GM21825 (cell line): ENCODE measurements around the gene GUK1.
"Not testable (repeated sequence)": the region's sequence is repeated elsewhere in the genome, so short reads cannot be mapped to it uniquely, and the experiment has no call there.

Experiments used
- ATAC-seq: cut with Tn5 transposase; IDR thresholded peaks from one replicate; pipeline ENCODE4 v1.9.1; 2021; ENCODE audit warnings: mild to moderate bottlenecking, moderate library complexity; ENCODE audit not compliant: unreplicated experiment

Gene GUK1

DNA sequence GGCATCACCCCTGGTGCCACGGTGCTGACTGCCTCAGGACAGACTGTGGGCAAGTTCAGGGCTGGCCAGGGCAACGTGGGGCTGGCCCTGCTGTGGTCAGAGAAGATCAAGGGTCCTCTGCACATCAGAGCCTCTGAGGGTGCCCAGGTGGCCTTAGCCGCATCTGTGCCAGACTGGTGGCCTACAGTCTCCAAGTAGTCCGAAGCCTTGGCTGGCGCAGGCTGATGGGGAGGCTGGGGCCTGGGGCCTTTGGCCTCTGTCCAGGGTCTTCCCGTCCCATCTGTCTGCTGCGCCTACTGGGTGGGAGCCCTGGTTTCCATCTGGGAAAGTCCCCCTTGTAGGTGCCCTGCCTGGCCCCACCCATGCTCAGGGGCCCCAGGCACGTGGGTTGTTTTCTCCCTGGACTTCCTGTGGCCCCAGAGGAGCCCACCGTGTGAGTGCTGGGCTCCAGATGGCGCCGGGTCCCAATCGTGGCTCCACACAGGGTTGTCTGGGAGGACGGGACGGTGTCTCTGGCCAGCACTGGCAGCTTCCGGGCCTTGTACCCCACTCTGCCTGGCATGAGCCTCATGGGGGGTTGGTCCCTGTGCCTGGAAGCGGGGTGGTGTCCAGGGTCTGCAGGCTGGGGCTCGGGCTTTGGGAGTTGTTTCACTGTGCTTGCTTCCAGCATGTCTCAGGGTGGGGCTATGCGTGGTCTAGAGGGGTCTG lies 35.4 kb downstream of the GUK1 start:
- no peak for ATAC-seq

DNA sequence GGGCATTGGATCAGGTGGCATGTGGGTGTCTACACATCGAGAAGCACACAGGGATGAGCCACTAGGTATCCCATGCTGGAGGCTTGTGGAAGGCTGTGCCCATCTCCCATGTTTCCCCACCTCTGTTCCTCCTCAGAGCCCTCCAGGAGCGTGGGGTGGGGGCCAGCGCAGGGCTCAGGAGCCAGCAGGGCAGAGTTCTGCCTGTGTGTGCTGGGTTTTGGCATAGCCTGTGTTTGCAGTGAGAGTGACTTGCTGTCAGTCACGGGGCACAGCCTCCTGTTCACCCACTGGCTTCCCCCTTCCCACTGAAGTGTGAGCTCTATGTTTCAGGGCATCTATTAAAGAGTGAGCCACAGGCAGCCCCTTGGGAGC lies 35.9 kb downstream of the GUK1 start:
- no peak for ATAC-seq

DNA sequence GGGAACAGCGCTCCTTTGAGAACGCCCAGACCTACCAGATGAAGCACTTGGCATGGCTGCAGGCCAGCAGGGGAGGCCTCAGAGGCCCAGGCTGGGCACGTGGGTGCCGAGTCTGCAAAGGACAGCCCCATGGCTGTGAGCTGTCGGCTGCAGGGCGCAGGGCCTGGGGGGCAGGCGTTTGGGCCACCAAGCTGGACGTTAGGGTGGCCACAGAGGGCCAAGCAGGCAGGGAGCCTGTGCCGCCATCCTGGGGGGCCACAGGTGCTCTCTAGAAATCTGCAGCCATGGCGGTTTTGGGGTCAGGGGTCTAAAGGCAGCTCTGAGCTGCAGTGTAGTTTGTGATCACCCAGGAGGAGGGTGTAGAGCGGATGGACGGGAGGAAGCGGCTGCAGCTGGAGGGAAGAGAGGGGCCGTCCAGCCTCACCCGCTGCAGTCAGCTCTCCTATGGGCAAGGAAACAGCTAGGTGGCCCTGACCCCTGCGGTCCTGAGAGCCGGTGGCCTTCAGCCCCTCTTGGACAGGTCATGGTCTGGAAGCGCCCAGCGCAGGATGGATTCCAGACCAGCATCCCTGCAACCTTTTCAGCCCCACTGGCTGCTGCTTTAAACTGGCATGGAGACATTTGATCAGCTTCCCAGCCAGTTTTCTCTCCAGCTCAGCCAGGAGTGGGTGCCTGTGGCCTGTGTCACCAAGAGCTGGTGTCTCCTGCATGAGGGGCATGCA lies 36.5 kb downstream of the GUK1 start:
- no peak for ATAC-seq

DNA sequence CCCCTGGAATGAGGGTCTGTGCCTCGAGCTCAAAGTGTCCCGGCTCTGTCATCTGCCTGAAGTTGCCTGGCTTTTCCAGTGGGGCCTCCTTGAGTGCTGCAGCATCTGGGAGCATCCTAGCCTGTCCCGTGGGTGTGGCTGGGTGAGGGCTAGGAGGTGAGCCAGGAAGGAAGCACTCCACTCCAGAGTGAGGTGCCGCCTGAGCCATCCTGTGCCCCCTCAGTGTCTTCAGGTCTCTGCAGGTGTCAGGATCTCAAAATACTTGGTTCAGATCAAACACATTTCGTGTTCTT lies 37.0 kb downstream of the GUK1 start:
- no peak for ATAC-seq

DNA sequence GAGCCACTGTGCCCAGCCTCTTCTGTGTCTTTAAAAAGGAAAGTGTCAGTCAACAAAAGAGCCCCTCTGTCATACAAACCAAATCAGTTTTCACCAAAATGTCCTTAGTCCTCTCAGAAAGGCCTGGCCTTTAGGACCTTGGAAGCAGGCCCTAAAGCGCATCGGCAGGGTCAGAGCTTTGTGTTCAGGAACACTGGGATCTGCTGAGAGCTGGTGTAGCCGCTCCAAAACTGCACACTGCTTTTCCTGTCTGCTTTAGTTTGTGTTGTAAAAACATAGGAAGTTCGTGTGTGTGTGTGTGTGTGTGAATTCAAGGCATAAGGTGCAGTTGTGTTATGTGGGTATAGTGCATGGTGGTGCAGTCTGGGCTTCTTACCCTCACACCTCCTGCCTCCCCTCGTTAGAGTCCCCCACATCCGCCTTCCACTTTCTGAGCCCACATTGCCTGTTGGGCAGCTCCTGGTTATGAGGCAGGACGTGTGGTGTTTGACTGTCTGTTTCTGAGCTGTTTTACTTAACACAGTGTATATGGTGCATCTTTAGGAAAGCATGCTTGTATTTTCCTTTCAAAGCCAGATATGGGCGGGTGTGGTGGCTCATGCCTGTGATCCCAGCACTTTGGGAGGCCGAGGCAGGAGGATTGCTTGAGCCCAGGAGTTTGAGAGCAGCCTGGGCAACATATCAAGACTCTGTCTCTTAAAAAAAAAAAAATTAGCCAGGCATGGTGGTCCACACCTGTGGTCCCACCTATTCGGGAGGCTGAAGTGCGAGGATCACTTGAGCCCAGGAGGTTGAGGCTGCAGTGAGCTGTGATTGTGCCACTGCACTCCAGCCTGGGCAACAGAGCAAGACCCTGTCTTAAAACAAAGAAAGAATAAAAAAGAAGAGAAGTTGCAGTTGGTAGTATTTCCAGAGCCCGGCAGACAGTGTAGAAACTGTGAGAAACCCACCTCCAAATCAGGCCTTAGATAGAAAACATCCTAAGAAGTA lies 37.9 kb downstream of the GUK1 start:
- ATAC-seq = no peak

DNA sequence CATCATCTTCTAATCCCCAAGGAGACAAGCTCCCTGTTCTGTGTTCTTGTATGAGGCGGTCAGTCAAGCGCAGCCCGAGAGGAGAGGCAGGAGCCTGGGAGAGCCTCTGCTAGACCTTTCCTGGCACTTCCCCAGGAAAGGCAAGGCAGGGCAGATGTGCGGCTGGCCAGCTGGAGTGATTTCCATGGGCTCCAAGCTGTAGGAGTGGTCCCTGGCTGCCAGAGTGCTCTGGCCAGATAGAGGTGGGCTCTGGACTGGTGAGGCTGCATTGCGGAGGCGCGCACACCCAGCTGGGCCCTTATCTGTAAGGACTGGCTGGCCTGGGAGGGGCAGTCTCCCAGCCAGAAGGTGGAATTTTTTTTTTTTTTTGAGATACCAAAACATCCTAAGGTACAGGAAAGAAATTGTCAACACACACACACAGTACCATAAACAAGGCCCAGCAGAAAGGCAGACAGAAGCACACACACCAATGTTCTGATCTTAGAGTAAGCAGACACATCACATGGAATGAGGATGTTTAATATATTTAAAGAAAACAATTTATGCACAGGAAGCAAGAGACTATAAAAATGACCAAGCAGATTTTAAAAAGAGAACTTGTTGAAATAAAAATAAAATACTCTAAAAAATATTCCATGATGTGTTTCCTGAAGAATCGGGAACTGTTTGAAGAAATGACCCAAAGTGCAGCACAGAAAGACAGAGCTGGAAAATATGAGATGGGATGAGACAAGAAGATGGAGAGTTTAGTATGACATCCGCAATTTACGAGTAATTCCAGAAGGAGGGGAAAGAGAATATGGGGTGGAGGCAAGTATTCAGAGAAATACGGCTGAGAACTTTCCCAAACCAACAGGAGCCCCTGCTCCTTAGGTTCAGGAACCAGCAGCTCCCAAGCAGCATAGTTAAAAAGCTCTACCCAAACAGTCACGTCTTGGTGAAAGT lies 38.9 kb downstream of the GUK1 start:
- no peak for ATAC-seq

DNA sequence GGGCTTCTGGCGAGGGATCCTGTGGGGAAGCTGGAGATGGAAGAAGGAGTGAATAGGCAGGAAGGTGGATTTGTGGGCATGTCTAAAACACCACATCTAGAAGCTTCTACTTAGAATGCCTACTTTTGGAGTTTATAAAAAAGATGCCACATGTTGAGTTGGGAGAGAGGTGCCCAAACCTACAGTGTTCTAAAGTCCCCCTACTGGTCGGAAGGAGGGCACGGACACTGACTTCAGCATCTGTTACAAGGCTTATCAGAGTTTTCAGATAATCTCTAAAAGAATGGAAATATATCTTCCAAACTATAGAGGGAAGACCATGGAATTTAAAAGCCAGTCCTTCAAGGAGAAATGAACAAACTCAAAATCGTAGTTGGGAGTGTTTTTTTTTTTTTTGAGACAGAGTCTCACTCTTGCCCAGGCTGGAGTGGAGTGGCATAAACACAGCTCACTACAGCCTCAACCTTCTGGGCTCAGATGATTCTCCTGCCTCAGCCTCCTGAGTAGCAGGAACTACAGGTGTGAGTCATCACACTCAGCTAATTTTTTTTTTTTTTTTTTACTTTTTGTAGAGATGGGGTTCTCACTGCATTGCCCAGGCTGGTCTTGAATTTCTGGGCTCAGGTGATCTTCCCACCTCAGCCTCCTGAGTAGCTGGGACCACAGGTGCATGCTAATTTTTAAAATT lies 40.3 kb downstream of the GUK1 start:
- no peak for ATAC-seq

DNA sequence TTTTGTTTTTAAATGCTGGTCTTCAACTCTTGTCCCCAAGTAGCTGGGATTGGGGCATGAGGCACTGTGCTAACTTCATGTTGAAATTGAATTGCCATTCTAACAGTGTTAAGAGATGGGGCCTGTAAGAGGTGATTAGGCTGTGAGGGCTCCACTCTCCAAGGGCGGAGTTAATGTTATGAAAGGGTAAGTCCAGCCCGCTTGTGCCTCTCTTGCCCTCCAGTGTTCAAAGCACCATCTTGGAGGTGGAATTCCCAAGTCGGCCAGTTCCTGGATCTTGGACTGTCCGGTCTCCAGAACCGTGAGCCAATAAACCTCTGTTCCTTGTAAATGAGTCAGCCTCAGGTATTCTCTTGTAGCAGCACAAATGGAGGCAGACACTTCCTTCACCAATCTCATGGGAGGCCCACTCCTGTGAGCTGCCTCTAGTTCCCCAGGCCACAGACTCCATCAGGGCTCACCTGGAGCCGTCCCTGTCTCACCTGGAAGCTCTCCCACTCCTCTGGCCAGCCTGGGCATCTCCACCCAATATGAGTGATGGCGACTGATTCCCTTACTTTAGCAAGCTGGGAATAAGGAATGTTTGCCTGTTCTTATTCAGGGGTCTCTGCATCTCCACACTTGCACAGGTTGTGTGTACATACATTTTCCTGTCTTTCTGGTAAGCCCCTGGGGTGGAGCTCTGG lies 41.0 kb downstream of the GUK1 start:
- ATAC-seq = no peak

DNA sequence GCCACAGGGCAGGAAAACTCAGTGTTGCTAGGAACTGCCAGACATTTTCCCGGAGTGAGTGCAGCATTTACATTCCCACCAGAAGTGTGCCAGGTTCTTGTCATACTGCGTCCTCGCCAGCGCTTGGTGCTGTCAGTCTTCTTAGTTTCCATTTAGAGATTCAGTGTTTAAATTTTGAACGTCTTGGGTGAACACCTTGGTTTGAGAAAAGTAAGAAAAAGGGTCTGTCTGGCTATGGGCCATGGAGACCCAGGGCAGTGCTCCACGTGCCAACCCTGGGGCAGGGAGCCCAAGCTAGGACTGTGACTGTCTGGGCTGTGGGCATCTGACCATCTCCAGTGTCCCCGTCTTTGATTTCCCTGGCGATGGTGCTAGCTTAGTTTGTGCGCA lies 41.6 kb downstream of the GUK1 start:
- no peak for ATAC-seq

DNA sequence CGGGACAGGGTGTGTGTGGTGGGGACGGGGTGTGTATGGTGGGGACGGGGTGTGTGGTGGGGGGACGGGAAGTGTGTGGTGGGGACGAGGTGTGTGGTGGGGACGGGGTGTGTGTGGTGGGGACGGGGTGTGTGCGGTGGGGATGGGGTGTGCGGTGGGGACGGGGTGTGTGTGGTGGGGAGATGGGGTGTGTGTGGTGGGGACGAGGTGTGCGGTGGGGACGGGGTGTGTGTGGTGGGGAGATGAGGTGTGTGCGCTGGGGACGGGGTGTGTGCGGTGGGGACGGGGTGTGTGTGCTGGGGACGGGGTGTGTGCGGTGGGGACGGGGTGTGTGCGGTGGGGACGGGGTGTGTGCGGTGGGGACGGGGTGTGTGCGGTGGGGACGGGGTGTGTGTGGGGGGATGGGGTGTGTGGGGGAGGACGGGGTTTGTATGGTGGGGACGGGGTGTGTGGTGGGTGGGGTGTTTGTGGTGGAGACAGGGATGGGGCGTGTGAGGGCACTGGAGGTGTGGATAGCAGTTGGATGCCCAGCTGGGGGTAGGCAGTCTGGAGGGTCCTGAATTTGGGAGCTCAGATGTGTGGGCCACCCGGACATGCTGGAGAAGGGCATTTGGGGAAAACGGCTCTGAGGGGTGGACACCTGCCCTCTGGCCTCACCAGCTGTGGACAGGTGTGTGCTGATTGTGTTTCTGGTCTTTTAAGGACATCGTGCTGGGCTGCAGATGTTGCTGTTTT lies 42.4 kb downstream of the GUK1 start:
- ATAC-seq = no peak

DNA sequence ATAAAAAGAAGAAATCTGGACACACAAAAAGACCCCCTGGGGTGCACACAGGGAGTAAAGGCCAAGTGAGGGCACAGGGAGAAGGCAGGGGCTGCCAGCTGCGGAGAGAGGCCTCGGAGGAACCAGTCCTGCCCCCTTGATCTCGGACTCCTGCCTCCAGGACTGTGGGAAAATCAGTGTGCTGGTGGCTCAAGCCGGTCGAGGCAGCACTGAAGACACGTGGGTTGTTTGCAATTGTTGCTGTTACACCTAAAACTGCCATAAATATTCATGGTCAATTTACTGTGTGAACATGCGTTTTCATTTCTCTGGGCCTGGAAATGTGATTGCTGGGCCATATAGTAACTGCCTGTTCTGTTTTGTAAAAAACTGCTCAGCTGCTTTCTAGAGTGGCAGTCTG lies 44.1 kb downstream of the GUK1 start:
- ATAC-seq = no peak

DNA sequence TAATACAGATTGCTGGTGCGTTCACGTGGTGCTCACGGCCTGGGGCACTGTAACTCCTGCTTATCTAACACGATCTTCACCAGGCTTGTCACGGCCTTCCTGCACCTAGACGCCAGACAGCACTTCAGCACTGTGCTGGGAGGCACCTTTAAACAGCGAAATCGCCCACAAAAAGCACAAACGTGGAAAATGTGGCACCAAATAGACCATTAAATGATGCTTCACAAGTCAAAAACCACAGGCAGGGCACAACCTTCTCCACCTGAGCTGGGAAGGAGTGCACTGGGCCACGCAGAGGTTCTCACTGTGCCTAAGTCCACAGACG lies 45.5 kb downstream of the GUK1 start:
- no peak for ATAC-seq

DNA sequence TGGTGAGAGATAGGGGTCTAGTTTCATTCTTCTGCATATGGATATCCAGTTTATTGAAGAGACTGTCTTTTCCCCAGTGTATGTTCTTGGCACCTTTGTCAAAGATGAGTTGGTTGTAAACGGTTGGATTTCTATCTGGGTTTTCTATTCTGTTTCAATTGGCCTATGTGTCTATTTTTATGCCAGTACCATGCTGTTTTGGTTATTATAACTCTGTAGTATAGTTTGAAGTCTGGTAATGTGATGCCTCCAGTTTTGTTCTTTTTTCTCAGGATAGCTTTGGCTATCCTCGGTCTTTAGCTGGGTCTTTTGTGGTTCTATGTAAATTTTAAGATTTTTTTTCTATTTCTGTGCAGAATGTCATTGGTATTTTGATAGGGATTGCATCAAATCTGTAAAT lies 48.2 kb downstream of the GUK1 start:
- not testable (repeated sequence) for ATAC-seq

DNA sequence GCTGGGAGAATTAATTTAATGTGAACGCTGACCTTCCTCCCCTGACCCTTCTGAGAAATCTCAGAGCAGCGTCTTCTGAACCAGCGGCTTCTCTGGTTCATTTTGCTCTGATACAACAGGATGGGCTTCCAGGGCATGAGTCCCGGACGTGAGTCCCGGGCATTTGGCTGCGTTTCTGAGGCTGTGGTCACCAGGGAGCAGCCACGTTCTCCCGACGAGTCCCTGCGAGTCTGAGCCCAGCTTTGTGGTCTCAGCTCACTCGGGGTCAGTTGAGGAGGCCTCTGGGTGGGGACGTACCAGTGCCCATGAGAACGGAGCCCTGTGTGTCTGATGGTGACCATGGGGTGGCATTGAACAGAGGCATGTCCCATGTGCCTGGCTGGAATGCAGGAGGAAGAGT lies 50.1 kb downstream of the GUK1 start:
- ATAC-seq = no peak

DNA sequence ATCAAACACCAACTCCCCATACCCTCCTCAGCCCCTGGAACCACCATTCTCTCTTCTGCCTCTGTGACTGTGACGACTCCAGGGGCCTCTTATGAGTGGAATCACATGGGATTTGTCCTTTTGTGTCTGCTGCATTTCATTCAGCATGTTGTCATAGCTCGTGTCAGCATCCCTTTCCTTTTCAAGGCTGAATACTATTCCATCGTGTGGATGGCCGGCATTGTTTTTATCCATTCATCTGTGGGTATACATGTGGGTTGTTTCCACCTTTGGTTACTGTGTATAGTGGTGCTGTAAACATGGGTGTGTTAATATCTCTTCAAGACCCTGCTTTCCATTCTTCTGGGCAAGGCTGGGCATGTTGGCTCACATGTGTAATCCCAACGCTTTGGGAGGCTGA lies 50.7 kb downstream of the GUK1 start:
- no peak for ATAC-seq

DNA sequence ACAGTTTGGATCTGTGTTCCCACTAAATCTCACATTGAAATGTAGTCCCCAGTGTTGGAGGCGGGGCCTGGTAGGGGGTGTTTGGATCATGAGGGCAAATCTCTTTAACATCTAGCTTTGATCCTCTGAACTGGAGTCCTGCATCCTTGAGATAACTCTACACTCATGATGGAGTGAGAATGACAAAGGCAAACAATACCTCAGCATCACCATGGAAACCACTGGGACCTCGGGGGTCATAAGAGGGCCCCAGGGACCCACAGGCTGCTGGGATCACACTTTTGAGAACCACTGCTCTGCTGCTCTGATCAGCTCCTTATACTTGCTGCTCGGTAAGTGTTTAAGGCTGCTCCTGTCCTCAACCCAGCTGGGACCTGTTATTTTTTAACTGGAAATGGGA lies 54.4 kb downstream of the GUK1 start:
- no peak for ATAC-seq

DNA sequence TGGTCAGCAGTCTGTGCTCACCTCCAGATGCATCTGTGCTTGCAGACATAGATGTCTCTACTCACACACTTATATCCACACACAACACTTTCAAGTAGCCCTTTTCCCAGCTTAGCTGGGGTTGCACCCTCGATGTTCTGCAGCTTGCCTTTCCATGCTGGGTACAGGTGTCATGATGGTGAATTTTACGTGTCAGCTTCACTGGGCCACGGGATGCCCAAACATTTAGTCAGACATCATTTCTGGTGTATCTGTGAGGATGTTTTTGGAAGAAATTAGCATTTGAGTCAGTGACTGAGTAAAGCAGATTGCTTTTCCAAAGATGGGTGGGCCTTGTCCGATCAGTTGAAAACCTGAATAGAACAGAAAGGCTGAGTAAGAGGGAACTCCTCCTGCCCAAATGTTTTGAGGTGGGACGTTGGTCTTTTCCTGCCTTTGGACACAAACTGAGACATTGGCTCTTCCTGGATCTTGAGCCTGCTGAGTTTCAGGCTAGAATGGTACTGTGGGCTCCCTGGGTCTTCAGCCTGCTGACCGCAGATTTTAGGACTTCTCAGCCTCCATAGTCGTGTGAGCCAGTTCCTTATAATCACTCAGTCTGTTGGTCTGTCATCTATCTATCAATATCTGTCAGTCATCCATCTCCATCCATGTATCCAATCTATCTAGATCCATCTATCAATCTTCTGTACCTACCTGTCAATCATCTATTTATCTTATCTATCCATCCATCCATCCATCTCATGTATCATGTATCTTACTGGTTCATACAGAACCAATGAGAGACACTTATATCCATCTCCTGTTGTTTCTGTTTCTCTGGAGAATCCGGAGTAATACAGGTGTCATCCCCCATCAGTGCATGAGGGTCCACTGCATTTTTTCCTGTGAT lies 55.1 kb downstream of the GUK1 start:
- no peak for ATAC-seq

DNA sequence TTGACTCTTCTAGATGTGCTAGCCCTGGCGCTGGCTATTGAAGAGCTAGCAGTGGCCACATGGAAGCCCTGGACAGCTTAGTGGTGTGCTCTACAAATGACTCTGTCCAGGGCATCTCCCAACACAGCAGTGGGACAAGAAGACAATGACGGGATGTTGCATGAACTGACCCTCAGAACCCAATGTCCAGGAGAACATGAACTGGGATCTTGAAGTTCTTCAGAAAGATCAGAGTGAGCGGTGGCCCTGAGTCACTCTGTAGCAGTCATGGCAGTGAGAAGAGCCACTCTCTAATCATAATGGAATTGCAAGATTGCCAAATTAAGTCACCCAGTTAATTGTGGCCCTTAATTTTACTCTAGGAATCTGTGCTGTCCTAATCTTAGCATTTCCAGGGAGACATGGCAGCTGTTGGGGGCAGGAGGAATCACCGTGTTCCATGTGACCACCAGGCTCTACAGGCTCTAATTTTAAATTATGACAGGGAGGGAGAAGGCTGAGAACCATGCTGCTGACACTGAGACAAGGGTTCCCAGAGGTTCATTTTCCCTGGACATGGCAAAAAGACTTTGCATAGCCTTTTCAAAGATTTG lies 57.6 kb downstream of the GUK1 start:
- no peak for ATAC-seq
